Nephron progenitor cell (in vitro differentiated cells): ENCODE results near the gene FAM50B.

Experiments used
- DNase-seq: peaks from one replicate; pipeline ENCODE4 v3.0.0; 2021
- H3K27ac Mint-ChIP-seq: 2 replicates; pipeline ENCODE4 v1.8.0; 2021; ENCODE audit warnings: mild to moderate bottlenecking, moderate library complexity, mixed read lengths
- H3K27me3 Mint-ChIP-seq: 2 replicates; pipeline ENCODE4 v1.8.0; 2021; ENCODE audit warnings: mild to moderate bottlenecking, low read depth, mixed read lengths; ENCODE audit not compliant: poor library complexity
- H3K36me3 Mint-ChIP-seq: 2 replicates; pipeline ENCODE4 v1.8.0; 2021; ENCODE audit warnings: low read depth, mixed read lengths
- H3K4me1 Mint-ChIP-seq: 2 replicates; pipeline ENCODE4 v1.8.0; 2021; ENCODE audit warnings: mixed read lengths
- H3K4me3 Mint-ChIP-seq: 2 replicates; pipeline ENCODE4 v1.8.0; 2021; ENCODE audit warnings: mild to moderate bottlenecking, moderate library complexity, mixed read lengths
- H3K9me3 Mint-ChIP-seq: 2 replicates; pipeline ENCODE4 v1.8.0; 2021; ENCODE audit warnings: mild to moderate bottlenecking, moderate library complexity, mixed read lengths
- CTCF ChIP-seq: fragments of 200-600 bp; sonication (generic); IDR thresholded peaks from 2 replicates; pipeline ENCODE4 v1.5.0; 2021; ENCODE audit warnings: antibody characterized with exemption

The FAM50B gene

DNA sequence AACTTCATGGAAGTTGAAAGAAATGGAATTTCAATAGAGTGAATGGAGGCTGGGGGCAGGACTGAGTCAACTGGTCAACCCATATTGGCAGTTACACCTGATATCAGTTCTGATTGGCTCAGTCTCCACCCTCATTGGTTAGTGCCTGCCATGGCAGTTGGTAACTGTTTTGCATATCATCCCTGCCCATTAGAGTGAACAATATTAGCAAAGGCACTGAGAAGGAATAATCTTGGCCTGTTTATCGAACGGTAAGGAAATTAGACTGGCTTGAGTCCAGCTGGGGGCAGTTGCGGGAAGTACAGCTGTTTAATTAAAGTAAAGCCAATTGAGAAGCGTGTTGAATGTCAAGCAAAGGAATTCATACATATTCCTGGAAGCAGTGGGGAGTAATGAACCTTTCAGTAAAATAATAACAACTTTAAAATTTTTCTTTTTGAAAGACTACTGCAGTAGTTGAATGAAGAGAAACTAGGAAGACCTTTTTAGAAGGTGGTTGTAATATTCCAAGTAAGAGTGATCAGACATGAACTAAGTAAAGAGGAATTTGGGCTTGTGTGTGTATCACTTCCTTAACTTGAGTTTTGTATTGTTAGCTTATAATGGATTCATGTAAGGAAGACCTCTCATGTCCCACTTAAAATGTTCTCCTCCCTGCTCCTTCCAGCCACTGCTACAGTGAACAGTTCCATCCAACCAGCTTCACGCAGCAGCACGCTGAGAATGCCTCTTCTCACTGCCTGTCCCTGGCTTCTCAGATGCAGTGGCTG is 17.2 kb upstream of the FAM50B start:
- no peak for TF ChIP-seq CTCF
- H3K4me3 Mint-ChIP-seq: no peak overlapping the region
- H3K36me3 Mint-ChIP-seq: no peaks in the 10 kb centered on the region
- peaks cover 21% of the 10 kb centered on the region for H3K27me3 Mint-ChIP-seq
- no peaks in the 10 kb centered on the region for H3K4me1 Mint-ChIP-seq
- no peaks in the 10 kb centered on the region for H3K9me3 Mint-ChIP-seq
- DNase-seq: no peak
- H3K27ac Mint-ChIP-seq: no peak overlapping the region

- no peak for TF ChIP-seq CTCF
These were observed 14.0 kb upstream of the FAM50B start for GRCh38 chr6:3835055-3835731.

DNA sequence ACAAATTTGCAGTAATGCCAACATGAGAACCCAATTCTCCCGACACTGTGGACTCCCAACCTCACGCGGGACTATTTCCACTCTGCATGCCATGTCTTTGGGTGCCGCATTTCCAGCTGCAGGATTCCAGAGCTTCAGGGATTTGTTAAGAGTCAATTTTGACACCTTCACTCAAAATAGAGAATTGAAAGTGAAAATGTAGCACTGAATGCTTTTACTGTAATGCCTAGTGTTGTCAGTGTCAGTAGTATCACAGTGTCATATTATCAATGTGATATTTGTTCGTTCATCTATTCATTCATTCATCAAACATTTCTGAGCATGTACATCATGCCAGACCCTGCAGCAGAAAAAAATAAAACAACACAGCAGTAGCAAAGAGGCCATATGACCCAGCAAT is 13.4 kb upstream of the FAM50B start:
- H3K27me3 Mint-ChIP-seq: peaks cover 20% of the 10 kb centered on the region
- no peak for DNase-seq
- H3K4me1 Mint-ChIP-seq: peaks cover 11% of the 10 kb centered on the region
- H3K27ac Mint-ChIP-seq: no peak overlapping the region
- H3K36me3 Mint-ChIP-seq: no peaks in the 10 kb centered on the region
- no peak overlapping the region for H3K4me3 Mint-ChIP-seq
- no peak for TF ChIP-seq CTCF
- H3K9me3 Mint-ChIP-seq: peaks cover 7% of the 10 kb centered on the region

More at GRCh38 chr6:3835055-3835731, 14.0 kb upstream of the FAM50B start:
- H3K4me1 Mint-ChIP-seq: peaks cover 11% of the 10 kb centered on the region
- H3K36me3 Mint-ChIP-seq: no peaks in the 10 kb centered on the region
- DNase-seq: no peak
- no peak overlapping the region for H3K4me3 Mint-ChIP-seq
- H3K27me3 Mint-ChIP-seq: peaks cover 19% of the 10 kb centered on the region
- H3K9me3 Mint-ChIP-seq: peaks cover 7% of the 10 kb centered on the region
- no peak overlapping the region for H3K27ac Mint-ChIP-seq

DNA sequence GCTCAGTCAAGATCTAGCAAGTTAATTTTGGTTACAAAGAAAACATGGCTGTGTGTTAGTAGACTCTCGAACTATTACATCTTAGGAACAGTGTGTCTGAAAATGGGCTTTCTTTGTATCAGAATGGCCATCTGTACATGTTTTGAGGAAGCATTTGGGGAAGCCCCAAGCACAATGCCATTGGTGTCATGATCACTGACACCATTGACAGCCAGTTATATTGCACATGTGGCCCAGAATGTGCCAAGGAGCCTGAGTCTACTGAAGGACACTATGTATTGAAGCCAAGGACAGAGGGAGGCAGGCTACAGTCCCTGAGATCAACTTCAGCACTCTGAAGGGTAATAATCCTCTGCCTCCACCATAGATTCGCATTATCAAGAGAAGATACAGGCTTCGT is 12.6 kb upstream of the FAM50B start:
- H3K27ac Mint-ChIP-seq: no peak overlapping the region
- H3K27me3 Mint-ChIP-seq: peaks cover 25% of the 10 kb centered on the region
- no peaks in the 10 kb centered on the region for H3K36me3 Mint-ChIP-seq
- H3K9me3 Mint-ChIP-seq: peaks cover 7% of the 10 kb centered on the region
- peaks cover 11% of the 10 kb centered on the region for H3K4me1 Mint-ChIP-seq
- TF ChIP-seq CTCF: no peak
- no peak overlapping the region for H3K4me3 Mint-ChIP-seq
- DNase-seq: no peak

DNA sequence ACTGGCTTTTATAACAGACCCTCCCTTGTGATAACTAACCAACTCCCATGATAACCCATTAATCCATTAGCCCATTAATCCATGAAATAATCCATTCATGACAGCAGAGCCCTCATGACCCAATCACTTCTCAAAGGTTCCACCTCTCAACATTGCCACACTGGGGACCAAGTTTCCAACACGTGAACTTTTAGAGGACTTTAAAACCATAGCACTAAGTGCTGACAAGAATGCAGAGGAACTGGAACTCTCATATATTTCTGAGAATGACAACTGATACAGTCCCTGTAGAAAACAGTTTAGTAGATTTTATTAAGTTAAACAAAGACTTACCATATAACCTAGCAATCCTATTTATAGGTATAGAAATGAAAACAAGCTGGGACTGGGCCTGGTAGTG is 11.4 kb upstream of the FAM50B start:
- peaks cover 11% of the 10 kb centered on the region for H3K4me1 Mint-ChIP-seq
- H3K27ac Mint-ChIP-seq: no peak overlapping the region
- H3K4me3 Mint-ChIP-seq: no peak overlapping the region
- H3K27me3 Mint-ChIP-seq: peaks cover 31% of the 10 kb centered on the region
- H3K36me3 Mint-ChIP-seq: no peaks in the 10 kb centered on the region
- TF ChIP-seq CTCF: no peak
- H3K9me3 Mint-ChIP-seq: peaks cover 7% of the 10 kb centered on the region
- DNase-seq: no peak
